Hypothalamus (tissue), 51 donors: ENCODE measurements around the gene DEUP1.
A peak's percentile ranks its signal among the peaks of the same experiment; 100 is the strongest.
"Not testable (repeated sequence)": the region's sequence is repeated elsewhere in the genome, so short reads cannot be mapped to it uniquely, and the experiment has no call there.

ENCODE experiments used
- DNase-seq, 51 donors: peaks; one replicate each; lab custom pipeline; 2025; lab: John Stamatoyannopoulos, UW

Gene DEUP1, protein sequence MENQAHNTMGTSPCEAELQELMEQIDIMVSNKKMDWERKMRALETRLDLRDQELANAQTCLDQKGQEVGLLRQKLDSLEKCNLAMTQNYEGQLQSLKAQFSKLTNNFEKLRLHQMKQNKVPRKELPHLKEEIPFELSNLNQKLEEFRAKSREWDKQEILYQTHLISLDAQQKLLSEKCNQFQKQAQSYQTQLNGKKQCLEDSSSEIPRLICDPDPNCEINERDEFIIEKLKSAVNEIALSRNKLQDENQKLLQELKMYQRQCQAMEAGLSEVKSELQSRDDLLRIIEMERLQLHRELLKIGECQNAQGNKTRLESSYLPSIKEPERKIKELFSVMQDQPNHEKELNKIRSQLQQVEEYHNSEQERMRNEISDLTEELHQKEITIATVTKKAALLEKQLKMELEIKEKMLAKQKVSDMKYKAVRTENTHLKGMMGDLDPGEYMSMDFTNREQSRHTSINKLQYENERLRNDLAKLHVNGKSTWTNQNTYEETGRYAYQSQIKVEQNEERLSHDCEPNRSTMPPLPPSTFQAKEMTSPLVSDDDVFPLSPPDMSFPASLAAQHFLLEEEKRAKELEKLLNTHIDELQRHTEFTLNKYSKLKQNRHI

DNA sequence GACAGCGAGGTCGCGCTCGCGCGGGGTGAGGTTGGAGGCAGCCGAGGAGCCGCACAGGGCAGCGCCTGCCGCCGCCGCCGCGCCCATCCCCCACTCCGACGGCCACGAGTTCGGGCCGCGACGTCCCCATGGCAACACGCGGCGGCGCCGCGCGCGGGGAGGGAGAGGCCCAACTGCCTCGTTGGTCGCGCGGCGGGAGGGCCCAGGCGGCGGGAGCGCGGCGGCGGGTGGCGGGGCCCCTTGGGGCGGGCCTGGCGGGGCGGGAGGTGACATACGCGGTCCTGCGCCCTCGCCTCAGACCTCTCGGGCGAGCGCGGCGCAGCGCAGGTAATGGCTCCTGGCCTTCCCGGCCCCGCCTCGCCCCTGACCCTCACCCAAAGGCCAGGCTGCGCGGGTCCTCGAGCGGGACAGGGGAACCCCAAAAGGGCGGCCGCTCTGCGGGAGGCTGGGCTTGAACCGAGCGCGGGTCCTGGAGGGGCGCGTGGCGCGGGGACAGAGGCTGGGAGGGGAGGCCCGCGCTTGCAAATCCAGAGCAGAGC, at the start of gene DEUP1:
Gene DEUP1, plus strand, starts transcription at position 297 of the 539 bp plus-strand sequence. CDS start 1,518 bp downstream, outside the sequence.
- peak in 33 of 51 donors; percentile 1 to 66 (median 13) for DNase-seq

DNA sequence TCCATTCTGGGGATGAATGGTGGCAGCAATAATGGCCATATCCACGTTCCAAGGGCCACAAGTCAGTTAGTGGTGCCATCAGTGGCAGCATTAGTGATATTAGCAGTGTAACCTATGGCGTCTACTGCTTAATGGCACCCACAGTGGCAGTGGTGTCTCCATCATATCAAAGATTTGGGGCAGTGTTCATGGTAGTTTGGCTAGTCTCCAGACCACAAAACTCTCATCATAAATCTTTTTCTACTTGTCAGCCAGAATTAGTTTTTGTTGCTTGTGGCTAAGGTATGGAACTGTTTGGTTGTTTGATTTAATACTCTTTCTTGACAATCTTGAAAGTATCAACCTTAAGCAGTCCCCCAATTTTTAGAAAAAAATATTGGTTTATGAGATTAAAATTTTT, 45.1 kb upstream of the DEUP1 start:
- no peak for DNase-seq

DNA sequence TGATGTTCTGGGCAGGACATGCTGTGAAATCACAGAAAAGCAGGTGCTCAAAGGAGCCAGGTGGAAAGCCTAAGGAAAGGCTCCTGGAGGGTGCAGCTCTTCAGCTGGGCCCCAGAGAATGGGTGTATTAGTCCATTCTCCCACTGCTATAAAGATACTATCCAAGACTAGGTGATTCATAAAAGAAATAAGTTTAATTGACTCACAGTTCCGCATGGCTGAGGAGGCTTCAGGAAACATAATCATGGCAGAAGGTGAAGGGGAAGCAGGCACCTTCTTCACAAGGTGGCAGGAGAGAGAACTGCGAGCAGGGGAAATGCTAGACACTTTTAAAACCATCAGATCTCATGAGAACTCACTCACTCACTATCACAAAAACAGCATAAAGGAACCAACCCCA, 43.1 kb upstream of the DEUP1 start:
- no peak for DNase-seq

DNA sequence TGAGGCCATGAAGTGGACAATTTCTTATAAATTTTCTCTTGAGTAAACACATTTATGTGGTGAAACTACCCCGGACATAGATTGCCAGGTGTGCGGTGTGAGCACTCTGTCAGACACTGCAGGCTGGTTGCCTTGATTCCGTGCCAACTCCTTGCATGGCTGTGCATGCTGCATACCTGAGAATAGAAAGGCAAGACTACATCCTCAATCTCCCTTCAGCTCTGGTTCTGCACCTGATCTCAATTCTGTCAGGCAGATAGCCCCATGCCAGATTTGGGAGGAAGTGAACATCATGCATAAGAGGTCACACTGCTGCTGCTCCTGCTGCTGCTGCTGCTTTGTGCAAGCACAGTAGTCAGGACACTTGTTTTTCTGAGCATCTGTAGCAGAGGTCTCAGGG, 42.5 kb upstream of the DEUP1 start:
- no peak for DNase-seq

DNA sequence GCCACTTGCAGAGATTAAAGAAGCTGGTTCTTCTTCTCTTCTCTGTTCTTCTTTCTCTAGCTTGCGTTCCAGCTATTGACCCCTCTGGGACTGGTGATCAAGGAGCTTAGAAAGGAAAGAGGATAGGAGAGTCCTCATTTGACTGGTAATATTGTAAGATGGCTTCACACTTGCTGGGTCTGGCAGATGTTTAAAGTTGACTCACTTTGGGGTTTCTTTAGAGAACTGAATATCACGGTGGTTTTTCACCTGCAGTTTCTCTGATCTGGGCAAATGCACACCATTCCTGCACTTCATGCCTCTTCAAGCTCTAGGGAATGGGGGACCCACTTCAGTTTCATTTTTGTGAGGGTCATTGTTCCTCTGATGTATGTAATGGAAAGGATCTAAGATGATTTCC, 41.8 kb upstream of the DEUP1 start:
- no peak for DNase-seq

DNA sequence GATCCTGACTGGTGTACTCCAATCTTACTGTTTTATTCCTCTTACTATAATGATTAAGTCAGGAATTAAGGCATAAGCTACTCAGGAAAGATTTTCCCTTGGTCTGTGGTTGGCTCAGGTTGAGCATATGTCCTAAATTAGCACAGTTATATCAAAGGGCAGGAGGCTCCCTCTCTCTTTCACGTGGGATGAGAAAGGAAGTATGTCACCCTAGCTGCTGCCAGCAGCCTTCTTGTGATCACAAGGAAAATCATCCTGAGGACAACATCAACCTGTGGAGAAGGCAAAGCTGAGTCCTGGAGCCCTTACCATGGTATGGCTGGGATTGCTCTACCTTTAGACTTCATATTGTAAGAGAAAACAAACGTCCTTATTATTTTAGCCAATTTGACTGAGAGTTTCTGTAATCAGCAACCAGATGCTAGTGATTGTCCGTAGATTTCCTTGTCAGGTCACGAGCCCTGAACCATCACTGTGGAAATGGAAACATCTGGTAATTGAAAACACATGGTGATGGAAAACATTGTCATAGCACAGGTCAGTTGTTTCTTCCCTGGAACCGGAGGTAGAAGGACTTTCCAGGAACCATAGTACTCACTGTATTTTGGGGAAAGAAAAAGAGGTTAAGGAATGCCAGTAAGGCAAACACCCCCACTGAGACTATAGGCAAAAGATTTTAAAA, 40.6 kb upstream of the DEUP1 start:
- DNase-seq, result no peak

DNA sequence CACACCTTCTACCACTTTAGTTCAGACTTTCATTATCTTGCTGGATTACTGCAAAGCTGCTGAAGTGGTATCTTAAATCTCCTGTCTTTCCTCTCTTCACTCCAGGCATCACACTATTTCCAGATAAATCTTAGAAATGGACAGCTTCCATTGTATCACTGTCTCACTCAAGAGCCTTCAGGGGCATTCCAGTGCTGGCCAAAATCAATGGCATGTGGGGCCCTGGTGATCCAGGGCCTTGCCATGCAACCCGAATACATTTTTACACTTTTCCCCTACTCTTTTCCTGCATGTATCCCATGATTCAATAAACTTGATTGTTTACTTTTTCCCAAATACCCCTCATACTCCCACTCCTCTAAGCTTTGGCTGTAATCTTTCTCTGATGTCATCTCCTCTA, 39.4 kb upstream of the DEUP1 start:
- no peak for DNase-seq

DNA sequence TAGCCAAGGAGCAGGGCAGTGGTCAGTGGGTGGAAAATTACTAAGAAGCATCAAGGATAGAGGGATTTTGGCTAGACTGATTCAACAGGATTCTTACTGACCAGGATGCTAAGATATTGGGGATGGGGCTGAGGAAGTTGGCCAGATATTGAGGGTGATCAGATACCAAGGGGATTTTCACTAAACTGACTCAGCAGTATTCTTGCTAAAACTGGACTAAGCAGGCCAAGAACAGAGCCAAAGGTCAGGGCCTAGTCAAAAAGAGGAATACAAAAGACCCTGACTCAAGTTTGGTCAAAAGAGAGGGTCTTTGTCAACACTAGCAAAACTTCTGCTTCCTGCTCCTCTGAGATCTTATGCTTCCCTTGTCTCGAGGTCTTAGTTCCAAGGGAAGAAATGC, 38.6 kb upstream of the DEUP1 start:
- DNase-seq, result no peak

DNA sequence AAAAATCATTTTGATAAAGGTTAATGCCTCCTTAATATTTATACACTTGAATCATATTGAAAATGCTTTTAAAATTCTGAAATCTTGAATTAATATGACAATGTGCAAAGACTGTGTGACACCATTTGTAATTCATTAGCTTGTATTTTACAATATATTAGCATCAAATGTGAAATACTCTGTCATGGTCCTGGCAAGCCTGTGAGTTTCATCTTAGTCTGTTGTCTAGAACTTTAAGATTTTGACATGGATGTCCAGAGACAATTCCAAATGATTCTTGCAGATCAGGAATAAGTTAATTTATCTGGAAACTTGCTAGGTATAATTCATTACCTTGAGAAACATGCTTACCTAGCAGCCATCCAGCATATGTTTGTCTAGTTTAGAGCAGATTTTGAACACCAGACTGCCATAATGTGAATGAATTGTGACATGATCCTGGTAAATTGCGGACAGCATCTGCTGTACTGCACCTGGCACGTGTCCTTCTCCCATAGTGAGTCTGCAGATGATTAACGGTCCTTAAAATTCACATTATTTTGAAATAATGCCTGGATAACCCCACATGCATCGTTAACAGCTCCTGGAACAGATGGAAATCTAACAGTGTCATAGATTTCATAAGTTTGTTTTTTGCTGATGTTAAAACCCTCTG, 34.5 kb upstream of the DEUP1 start:
- DNase-seq, result no peak

DNA sequence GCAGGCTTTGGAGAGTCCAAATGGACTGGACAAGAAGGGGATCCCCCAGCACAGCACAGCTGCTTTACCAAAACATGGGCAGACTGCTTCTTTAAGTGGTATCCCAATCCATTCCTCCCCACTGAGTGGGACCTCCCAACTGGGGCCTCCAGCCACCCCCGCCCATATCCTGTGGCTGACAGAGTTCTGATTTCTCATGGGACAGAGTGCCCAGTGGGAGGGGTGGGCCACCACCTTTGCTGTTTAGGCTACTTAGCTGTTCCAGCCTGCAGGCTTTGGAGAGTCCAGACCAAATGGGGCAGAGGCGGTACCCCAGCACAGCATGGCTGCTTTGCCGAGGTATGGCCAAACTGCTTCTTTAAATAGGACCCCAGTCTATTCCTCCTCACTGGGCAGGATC, 26.9 kb upstream of the DEUP1 start:
- no peak for DNase-seq

DNA sequence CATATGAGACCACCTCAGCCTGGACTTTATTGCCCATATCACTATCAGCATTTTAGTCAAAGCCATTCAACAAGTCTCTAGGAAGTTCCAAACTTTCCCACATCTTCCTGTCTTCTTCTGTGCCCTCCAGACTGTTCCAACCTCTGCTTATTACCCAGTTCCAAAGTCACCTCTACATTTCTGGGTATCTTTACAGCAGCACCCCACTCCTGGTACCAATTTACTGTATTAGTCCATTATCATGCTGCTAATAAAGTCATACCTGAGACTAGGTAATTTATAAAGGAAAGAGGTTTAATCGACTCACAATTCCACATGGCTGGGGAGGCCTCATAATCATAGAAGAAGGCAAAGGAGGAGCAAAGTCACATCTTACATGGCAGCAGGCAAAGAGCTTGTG, 16.1 kb upstream of the DEUP1 start:
- not testable (repeated sequence) for DNase-seq

DNA sequence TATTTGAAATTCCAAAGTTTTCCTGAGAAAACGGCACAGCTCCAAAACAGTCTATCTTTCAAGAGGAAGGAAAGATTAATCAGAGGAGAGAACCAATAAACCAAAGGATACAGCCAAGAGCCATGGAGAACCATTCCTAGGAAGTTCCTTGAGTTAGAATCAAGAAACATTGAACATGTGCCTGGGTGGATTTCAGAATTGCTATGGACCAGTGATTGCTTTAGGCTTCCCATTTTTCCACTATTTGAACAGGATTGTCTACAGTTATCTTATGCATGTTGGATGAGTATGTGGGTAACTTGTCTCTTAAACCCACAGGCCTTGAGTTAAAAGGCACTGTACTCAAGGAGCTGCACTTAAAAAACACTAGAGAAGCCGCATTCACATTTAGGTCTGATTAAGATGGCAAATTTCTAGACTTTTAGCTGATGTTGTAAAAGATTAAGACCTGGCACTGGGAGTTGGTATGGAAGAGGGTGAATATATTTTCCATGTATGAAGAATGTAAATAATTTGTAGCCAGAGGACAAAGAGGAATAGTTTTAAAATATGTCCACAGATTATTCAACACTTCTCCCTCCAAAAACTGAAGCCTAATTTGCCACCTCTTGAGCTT, 11.2 kb upstream of the DEUP1 start:
- no peak for DNase-seq

DNA sequence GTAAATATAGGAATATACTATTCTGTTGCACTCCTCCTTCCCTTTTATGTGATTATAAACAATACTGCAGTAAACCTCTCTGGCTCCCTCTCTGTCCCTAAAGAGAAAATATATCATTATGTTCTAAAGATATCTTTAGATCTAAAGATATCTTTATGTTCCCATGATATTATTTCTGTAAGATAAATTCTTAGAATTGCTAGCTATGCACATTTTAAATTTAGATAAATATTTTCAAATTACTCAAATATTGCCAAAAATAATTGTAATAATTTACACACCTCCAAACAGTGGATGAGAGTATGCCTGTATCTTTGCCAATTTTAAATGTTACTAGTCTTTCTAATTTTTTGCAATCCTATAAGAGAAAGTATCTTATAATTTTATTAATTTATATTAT, 10.3 kb upstream of the DEUP1 start:
- no peak for DNase-seq

DNA sequence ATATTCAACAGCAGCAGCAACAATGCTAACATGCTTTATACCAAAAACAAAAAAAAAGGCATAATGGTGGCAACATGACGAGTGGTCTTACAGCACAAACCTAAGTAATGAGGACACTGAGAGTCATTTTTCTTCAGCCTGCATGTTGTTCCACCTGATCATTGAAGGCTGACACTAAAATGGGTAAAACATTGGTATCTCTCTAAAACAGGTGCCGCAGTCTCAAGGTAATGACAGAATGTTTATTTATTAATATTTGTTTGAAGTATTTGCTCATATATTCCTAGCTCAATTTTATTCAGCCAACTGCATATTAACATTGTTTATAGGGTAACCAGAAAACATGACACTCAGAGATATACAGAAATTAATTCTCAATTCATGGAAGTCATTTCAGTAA, 8.3 kb upstream of the DEUP1 start:
- DNase-seq, result no peak

DNA sequence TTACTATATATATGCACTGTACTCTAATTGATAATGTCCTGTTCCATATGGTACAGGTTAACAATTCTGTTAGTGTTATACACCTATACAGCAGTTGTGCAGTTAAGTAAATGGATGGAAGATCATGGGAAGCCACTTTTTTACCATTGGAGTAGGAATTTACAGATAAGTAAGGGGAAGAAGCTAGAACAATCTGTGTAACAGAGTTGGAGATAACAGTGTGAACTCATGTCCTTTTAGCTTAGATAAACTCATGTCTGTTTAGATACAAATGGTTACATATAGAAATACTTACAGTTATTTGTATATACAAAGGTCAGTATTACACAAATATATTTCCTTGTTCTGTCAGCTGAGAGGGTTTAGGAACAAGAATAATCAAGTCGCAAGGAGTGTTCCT, 6.8 kb upstream of the DEUP1 start:
- DNase-seq, result no peak

DNA sequence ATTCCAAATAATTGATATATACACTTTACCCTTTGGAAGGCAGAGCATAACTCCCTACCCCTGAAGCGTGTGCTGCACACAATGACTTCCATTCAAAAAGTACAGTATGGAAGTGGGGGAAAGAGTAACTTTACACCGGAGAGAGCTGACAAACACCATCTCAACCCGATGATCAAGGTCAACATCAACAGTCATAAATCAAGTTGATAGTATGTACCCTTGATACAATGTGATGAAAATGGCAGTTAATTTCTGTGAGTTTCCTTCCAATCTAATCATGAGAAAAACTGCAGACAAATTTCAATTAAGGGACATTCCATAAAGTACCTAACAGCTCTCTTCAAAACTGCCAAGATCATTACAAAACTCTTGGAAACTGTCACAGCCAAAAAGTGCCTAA, 6.0 kb upstream of the DEUP1 start:
- DNase-seq, result no peak

DNA sequence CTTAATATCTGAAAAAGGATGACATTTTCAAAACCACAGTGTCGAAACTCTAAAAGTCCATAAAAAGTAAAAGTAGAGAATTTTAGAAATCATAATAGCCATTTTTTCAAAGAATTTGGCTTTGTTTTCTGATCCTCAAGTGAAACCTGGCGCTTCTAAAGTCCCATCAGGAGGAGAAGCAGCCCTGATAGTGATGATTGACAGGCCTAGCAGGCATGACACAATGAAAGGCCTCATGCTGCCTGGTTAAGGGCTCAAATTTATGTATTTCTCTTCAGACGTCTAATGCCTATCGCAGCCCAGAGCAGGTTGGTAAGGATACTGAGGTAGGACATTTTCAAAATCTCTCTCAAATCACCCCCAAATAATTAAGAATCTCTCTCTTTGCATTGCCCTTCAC, 3.9 kb upstream of the DEUP1 start:
- DNase-seq, result no peak

DNA sequence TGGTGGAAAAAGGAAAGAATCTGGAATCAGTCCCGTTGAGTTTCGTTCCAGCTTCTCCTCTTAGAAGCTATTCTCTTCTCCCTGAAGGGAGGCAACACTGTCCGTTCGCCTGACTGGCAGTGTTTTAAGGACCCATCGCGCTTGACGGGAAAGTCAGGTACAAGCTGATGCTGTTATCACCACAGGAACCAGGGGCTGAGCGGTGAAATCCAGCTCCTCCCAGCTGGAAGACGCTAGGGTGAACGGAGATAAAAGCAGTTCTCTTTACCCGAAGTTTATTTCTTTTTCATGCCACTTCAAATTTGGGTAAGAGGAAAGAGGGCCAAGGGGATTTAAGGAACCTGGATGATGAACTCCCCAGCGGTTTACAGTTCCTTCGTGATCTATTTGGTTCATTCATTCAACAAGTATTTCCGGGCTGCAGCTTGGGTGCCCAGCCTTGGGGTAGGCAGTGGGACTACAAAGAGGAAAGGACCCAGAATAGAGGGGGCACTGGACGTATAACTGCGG, 551 bp upstream of the DEUP1 start:
- DNase-seq, result peak in 7 of 51 donors; percentile 1 to 8 (median 3)

DNA sequence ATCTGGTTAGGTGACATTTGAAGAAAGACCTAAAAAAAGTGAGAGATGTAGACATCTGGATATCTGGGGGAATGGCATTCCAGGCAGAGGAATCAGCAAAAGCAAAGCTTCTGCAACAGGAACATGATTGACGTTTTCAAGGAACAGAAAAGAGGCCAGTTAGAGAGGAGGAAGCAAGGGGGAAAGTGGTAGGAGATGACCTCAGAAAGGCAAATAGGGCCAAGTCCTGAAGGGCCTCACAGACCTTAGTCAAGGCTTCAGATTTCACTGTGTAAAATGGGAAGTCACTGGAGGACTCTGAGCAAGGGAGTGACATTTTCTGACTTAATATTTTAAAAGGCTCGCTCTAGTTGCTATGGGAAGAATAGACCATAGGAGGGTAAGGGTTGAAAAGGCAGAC, 9.7 kb downstream of the DEUP1 start:
- no peak for DNase-seq

DNA sequence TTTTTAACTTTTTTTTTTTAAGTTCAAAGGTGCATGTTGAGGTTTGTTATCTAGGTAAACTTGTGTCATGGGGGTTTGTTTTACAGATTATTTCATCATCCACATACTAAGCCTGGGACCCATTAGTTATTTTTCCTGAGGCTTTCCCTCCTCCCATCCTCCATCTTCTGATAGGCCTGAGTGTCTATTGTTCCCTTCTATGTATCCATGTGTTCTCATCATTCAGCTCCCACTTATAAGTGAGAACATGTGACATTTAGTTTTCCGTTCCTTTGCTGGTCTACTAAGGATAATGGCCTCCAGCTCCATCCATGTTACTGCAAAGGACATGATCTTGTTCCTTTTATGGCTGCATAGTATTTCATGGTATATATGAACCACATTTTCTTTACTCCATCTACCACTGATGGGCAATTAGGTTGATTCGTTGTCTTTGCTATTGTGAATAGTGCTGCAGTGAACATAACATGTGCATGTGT, 14.4 kb downstream of the DEUP1 start:
- no peak for DNase-seq
